Upper lobe of left lung (tissue), 4 donors: Measurements from ENCODE around the gene STRBP.

Experiments used
- EP300 ChIP-seq, 4 donors: sonication (generic); formaldehyde crosslinking; IDR thresholded peaks; one replicate each; pipeline ENCODE4 v1.5.1; 2017; ENCODE audit warnings: antibody characterized with exemption in 4 of 4, control low read depth in 2 of 4
- POLR2A ChIP-seq, 4 donors: fragments of 450-650 bp; IDR thresholded peaks; one replicate each; pipeline ENCODE4 v1.5.1; 2016 to 2017; ENCODE audit warnings: antibody characterized with exemption in 4 of 4, mild to moderate bottlenecking in 2 of 4
- POLR2AphosphoS5 ChIP-seq, 2 donors: sonication (generic); formaldehyde crosslinking; IDR thresholded peaks; one replicate each; pipeline ENCODE4 v1.5.1; 2017; ENCODE audit warnings: antibody characterized with exemption in 2 of 2
- TF ChIP-seq, protein P1 (sequence below), 6 experiments: fragments of 450-650 bp in 4 of 6; fragments of 200-600 bp in 2 of 6; sonication (generic) in 2 of 6; IDR thresholded peaks; one replicate each; pipeline ENCODE4 v1.5.1; 2016 to 2019; ENCODE audit warnings: antibody characterized with exemption in 6 of 6

GRCh38 chr9:123302348-123303214 is 34.2 kb upstream of the STRBP start:
- TF ChIP-seq, protein P1, sequence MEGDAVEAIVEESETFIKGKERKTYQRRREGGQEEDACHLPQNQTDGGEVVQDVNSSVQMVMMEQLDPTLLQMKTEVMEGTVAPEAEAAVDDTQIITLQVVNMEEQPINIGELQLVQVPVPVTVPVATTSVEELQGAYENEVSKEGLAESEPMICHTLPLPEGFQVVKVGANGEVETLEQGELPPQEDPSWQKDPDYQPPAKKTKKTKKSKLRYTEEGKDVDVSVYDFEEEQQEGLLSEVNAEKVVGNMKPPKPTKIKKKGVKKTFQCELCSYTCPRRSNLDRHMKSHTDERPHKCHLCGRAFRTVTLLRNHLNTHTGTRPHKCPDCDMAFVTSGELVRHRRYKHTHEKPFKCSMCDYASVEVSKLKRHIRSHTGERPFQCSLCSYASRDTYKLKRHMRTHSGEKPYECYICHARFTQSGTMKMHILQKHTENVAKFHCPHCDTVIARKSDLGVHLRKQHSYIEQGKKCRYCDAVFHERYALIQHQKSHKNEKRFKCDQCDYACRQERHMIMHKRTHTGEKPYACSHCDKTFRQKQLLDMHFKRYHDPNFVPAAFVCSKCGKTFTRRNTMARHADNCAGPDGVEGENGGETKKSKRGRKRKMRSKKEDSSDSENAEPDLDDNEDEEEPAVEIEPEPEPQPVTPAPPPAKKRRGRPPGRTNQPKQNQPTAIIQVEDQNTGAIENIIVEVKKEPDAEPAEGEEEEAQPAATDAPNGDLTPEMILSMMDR (IDR thresholded peaks at IDR 0.05), result no peak
- TF ChIP-seq POLR2A (IDR thresholded peaks at IDR 0.05) (no peak), POLR2AphosphoS5 (IDR thresholded peaks at IDR 0.05) (no peak), EP300 (IDR thresholded peaks at IDR 0.05) (no peak)
